ENCODE results near the gene SMOC1. TPM values are rescaled to one million over a fixed set of nuclear protein-coding genes. Genes with fewer than 3 reads are reported as not detected.

SMOC1 gene, protein sequence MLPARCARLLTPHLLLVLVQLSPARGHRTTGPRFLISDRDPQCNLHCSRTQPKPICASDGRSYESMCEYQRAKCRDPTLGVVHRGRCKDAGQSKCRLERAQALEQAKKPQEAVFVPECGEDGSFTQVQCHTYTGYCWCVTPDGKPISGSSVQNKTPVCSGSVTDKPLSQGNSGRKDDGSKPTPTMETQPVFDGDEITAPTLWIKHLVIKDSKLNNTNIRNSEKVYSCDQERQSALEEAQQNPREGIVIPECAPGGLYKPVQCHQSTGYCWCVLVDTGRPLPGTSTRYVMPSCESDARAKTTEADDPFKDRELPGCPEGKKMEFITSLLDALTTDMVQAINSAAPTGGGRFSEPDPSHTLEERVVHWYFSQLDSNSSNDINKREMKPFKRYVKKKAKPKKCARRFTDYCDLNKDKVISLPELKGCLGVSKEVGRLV
- polyA plus RNA-seq, result not detected

GRCh38 chr14:69879175-69880043 is at the start of gene SMOC1:
Gene SMOC1 (plus strand): TSS chr14:69879416. CDS start chr14:69879679, 263 bp downstream.
- Mint-ChIP-seq H3K27me3 (ENCODE audit: low read depth in 3 of 3) (peaks cover 10 to 24% (median 14%) of the 10 kb centered on the region in 3 donors), H3K4me3 (no peak within 1 kb of the TSS), H3K36me3 (no peaks in the 10 kb centered on the region), H3K4me1 (no peaks in the 10 kb centered on the region), H3K9me3 (peaks cover 0 to 1% (median 0%) of the 10 kb centered on the region in 6 donors), H3K27ac (no peak within 1 kb of the TSS)
- no peak for DNase-seq

DNA sequence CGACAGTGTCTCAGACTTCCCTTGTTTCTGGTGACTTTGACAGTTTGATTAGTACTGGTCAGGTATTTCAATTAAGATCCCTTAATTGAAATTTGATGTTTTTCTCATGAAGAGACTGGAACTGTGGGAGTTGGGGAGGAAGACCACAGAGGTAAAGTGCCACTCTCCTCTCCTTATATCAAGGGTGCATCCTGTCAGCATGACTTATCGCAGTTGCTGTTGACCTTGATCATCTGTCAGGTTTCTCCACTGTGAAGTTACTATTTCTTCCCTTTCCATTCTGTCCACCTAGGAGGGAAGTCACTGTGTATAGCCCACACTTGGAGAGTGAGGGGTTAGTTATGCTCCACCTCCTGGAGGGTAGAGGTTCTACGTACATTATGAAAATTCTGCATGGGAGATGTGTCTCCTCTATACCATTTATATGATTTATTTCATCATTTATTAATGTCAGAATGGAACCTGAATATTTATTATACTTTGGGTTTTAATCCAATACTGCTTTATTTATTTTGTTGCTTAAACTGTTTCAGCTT is 40.3 kb upstream of the SMOC1 start:
- no peaks in the 10 kb centered on the region for H3K9me3 Mint-ChIP-seq
- H3K36me3 Mint-ChIP-seq, result no peaks in the 10 kb centered on the region
- no peak overlapping the region for H3K27ac Mint-ChIP-seq
- H3K27me3 Mint-ChIP-seq (ENCODE audit: low read depth in 3 of 3), result peaks cover 0 to 12% (median 1%) of the 10 kb centered on the region in 3 donors
- H3K4me3 Mint-ChIP-seq, result no peak overlapping the region
- DNase-seq, result no peak
- no peaks in the 10 kb centered on the region for H3K4me1 Mint-ChIP-seq

DNA sequence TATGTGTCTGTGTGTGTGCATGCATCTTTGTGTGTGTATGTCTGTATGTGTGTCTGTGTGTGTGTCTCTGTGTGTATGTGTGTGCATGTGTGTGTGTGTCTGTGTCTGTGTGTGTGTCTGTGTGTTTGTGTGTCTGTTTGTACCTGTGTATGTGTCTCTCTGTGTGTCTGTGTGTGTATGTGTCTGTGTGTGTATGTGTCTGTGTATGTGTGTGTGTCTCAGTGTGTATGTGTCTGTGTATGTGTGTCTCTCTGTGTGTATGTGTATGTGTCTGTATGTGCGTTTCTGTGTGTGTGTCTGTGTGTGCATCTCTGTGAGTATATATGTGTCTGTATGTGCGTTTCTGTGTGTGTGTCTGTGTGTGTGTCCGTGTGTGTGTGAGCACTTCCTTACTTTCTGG is 39.6 kb upstream of the SMOC1 start:
- no peaks in the 10 kb centered on the region for H3K4me1 Mint-ChIP-seq
- no peak overlapping the region for H3K27ac Mint-ChIP-seq
- H3K4me3 Mint-ChIP-seq, result no peak overlapping the region
- no peaks in the 10 kb centered on the region for H3K36me3 Mint-ChIP-seq
- no peaks in the 10 kb centered on the region for H3K9me3 Mint-ChIP-seq
- no peak for DNase-seq
- peaks cover 0 to 13% (median 1%) of the 10 kb centered on the region in 3 donors for H3K27me3 Mint-ChIP-seq (ENCODE audit: low read depth in 3 of 3)

GRCh38 chr14:69841656-69842055 is 37.6 kb upstream of the SMOC1 start:
- Mint-ChIP-seq H3K36me3 (no peaks in the 10 kb centered on the region), H3K4me1 (peaks cover 4 to 6% of the 10 kb centered on the region in 2 donors), H3K4me3 (no peak overlapping the region), H3K9me3 (no peaks in the 10 kb centered on the region), H3K27ac (no peak overlapping the region), H3K27me3 (ENCODE audit: low read depth in 3 of 3) (peaks cover 0 to 14% (median 0%) of the 10 kb centered on the region in 3 donors)
- no peak for DNase-seq

- Mint-ChIP-seq H3K27ac (no peak overlapping the region), H3K27me3 (ENCODE audit: low read depth in 3 of 3) (peaks cover 0 to 7% (median 0%) of the 10 kb centered on the region in 3 donors), H3K36me3 (no peaks in the 10 kb centered on the region), H3K4me1 (peaks cover 4 to 7% of the 10 kb centered on the region in 2 donors), H3K4me3 (no peak overlapping the region), H3K9me3 (no peaks in the 10 kb centered on the region)
- DNase-seq, result no peak
Observed at GRCh38 chr14:69842686-69843420, 36.4 kb upstream of the SMOC1 start.

DNA sequence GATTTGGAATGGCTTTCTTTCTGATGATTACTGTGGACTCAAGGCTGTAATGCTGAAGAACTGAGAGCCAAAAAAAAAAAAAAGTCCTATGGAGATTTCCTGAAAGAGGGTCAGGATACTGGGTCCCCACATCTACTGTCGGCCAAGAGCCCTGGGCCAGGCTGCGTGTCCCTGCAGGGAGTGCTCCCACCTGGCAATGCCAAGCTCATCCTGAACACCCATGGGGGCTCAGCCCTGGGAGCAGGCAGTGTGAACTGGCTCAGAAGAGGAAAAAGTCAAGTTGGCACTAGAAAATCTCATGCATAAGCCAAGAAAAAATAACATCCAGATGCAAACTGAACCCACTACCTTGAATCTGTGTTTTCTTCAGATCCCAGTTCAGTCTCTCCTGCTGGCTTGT is 35.0 kb upstream of the SMOC1 start:
- Mint-ChIP-seq H3K27me3 (ENCODE audit: low read depth in 3 of 3) (peaks cover 0 to 11% (median 0%) of the 10 kb centered on the region in 3 donors), H3K27ac (no peak overlapping the region), H3K9me3 (no peaks in the 10 kb centered on the region), H3K4me3 (no peak overlapping the region), H3K36me3 (no peaks in the 10 kb centered on the region), H3K4me1 (peaks cover 4 to 7% of the 10 kb centered on the region in 2 donors)
- no peak for DNase-seq

DNA sequence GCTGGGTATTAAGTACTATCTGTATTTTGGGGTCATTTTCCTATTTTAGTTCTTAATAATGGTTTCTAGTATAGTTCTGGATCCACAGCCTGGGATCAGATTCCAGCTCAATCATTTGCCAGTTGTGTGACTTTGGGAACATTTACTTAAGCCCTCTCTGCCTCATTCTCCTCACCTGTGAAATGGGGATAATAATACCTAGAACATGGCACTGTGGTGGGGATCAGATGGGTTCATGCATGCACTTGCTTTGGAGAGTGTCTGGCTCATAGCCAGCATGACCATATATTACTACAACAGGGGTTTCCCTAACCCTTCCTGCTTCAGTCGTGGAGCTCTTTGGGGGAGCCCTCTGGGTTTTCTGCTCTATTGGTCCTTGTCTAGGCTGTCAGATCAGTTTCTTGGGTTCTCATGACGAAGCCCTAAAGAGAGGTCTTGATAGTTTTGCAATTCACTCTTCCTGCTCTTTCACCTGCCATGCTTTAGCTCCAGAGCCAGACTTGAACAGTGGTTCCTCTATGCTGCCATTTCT is 34.1 kb upstream of the SMOC1 start:
- H3K4me1 Mint-ChIP-seq, result peaks cover 4 to 7% of the 10 kb centered on the region in 2 donors
- no peak for DNase-seq
- no peaks in the 10 kb centered on the region for H3K9me3 Mint-ChIP-seq
- no peak overlapping the region for H3K27ac Mint-ChIP-seq
- H3K4me3 Mint-ChIP-seq, result no peak overlapping the region
- no peaks in the 10 kb centered on the region for H3K36me3 Mint-ChIP-seq
- H3K27me3 Mint-ChIP-seq (ENCODE audit: low read depth in 3 of 3), result peaks cover 0 to 11% (median 2%) of the 10 kb centered on the region in 3 donors

- H3K36me3 Mint-ChIP-seq, result no peaks in the 10 kb centered on the region
- H3K9me3 Mint-ChIP-seq, result no peaks in the 10 kb centered on the region
- peak in 2 of 3 donors; percentile 2 to 4 for DNase-seq
- no peak overlapping the region for H3K4me3 Mint-ChIP-seq
- peaks cover 4 to 7% of the 10 kb centered on the region in 2 donors for H3K4me1 Mint-ChIP-seq
- H3K27ac Mint-ChIP-seq, result no peak overlapping the region
- H3K27me3 Mint-ChIP-seq (ENCODE audit: low read depth in 3 of 3), result peaks cover 0 to 11% (median 2%) of the 10 kb centered on the region in 3 donors
Observed at GRCh38 chr14:69845787-69846186, 33.4 kb upstream of the SMOC1 start.

DNA sequence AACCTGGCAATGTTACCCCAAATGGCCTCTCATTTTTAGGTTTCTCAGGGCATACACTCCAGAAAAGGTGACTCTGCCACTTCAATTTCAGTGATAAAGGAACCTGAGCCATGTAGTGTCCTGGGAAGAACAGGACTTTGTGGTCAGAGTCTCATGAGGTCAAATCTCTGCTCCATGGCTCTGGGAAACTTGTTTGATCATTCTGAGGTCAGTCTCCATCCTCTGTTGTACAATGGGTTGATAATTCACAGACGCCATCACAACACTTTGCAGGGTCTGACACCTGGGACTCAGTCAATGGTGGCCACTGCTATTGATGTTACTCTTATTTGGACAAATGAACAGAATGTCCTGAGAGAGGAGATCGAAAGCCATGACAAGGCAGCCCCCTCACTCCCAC is 31.1 kb upstream of the SMOC1 start:
- Mint-ChIP-seq H3K4me1 (peaks cover 4 to 7% of the 10 kb centered on the region in 2 donors), H3K27me3 (ENCODE audit: low read depth in 3 of 3) (peaks cover 0 to 11% (median 3%) of the 10 kb centered on the region in 3 donors), H3K27ac (no peak overlapping the region), H3K36me3 (no peaks in the 10 kb centered on the region), H3K4me3 (no peak overlapping the region), H3K9me3 (no peaks in the 10 kb centered on the region)
- no peak for DNase-seq

DNA sequence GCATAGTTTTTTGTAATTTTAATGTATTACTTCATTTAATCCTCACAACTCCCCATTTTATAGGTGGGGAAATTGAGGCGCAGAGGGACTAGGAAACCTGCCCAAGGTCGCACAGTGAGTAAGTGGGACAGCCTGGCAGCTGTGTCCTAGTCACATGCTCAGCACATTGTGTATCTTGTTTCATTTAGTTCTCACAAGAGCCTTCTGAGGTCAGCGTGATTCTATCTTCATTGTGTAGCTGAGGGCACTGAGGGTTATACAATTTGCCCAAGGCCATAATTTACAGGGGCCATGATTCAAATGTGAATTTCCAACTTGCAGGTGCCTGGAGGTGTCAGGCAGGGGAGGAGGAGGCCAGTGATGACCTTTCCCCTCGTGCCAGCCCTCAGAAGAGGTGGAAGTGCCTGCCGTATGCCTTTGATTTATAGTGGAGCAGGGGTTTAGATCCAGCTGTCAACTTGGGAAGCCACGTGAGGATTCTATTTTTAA is 30.3 kb upstream of the SMOC1 start:
- no peaks in the 10 kb centered on the region for H3K36me3 Mint-ChIP-seq
- H3K9me3 Mint-ChIP-seq, result no peaks in the 10 kb centered on the region
- no peak overlapping the region for H3K27ac Mint-ChIP-seq
- H3K27me3 Mint-ChIP-seq (ENCODE audit: low read depth in 3 of 3), result peaks cover 0 to 9% (median 3%) of the 10 kb centered on the region in 3 donors
- no peak overlapping the region for H3K4me3 Mint-ChIP-seq
- DNase-seq, result no peak
- H3K4me1 Mint-ChIP-seq, result peaks cover 4 to 7% of the 10 kb centered on the region in 2 donors

- Mint-ChIP-seq H3K4me3 (no peak overlapping the region), H3K36me3 (no peaks in the 10 kb centered on the region), H3K27me3 (ENCODE audit: low read depth in 3 of 3) (peaks cover 0 to 6% (median 6%) of the 10 kb centered on the region in 3 donors), H3K9me3 (no peaks in the 10 kb centered on the region), H3K4me1 (peaks cover 4 to 7% of the 10 kb centered on the region in 2 donors), H3K27ac (no peak overlapping the region)
- no peak for DNase-seq
Observed at GRCh38 chr14:69850086-69850735, 29.0 kb upstream of the SMOC1 start.

DNA sequence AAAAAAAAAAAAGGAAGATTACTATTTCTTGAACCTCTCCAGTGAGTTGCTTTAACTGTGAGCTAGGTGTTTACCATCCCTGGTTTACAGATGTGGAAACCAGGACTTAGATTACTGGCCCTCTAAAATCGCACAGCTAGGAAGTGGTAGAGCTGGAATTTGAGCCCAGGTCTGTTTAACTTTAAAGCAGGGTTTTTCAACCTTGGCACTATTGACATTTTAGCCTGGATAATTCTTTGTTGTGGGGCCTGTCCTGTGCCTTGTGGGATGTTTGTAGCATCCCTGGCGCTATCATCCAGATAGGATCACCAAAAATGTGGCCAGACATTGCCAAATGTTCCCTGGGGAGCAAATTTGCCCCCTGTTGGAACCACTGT is 28.5 kb upstream of the SMOC1 start:
- Mint-ChIP-seq H3K36me3 (no peaks in the 10 kb centered on the region), H3K4me1 (peaks cover under 1 to 3% of the 10 kb centered on the region in 2 donors), H3K27me3 (ENCODE audit: low read depth in 3 of 3) (peaks cover 0 to 6% (median 4%) of the 10 kb centered on the region in 3 donors), H3K9me3 (no peaks in the 10 kb centered on the region), H3K4me3 (no peak overlapping the region), H3K27ac (no peak overlapping the region)
- DNase-seq, result no peak

Measured in immature natural killer cell (primary cell).